HG02938 (cell line): ENCODE data around the gene GTPBP10.
A peak's percentile ranks its signal among the peaks of the same experiment; 100 is the strongest.
"Not testable (repeated sequence)": the region's sequence is repeated elsewhere in the genome, so short reads cannot be mapped to it uniquely, and the experiment has no call there.

Experiments used
- ATAC-seq: cut with Tn5 transposase; IDR thresholded peaks from one replicate; pipeline ENCODE4 v1.9.1; 2021; ENCODE audit warnings: mild to moderate bottlenecking, moderate library complexity; ENCODE audit not compliant: unreplicated experiment

The GTPBP10 gene, protein sequence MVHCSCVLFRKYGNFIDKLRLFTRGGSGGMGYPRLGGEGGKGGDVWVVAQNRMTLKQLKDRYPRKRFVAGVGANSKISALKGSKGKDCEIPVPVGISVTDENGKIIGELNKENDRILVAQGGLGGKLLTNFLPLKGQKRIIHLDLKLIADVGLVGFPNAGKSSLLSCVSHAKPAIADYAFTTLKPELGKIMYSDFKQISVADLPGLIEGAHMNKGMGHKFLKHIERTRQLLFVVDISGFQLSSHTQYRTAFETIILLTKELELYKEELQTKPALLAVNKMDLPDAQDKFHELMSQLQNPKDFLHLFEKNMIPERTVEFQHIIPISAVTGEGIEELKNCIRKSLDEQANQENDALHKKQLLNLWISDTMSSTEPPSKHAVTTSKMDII

DNA sequence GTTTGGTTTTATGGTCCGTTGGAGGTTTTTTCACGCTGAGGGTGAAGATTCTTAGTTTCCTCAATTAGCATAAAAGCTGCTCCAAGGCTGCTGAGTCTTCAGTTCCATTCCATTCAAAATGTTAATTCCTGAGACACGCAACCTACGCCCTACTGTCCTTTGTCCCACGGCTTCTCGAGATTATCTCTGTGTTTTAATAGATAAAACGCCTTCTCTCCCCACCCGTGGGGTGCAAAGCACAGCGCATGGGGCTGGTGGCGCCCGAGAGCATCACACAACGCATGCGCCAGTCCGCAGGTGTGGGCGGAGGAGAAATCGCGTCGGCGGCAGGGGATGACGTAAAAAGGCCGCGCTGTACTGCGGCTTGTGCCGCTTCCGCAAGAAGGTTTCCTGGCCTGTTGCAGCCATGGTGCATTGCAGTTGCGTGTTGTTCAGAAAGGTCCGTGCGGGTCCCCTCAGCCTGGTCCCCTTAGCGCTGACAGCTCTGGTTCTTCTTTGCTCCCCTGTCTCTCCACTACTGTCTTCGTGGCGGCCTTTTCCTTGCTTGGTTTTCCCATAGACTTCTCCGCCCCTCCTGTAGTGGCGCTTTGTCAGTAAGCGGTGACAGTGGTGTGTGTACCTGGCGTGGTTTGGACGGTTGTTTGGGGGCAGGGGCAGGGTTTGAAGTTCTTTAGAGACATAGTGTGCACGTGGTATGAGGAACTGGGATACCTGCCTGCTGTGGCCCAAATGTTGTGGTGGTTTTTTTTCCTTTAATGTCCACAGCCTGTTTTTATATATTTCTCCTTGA is at the start of gene GTPBP10:
GTPBP10 (plus strand) TSS at position 381 of the 790 bp plus-strand sequence; CDS start at position 407, 26 bp downstream.
- ATAC-seq: peak; percentile 93

DNA sequence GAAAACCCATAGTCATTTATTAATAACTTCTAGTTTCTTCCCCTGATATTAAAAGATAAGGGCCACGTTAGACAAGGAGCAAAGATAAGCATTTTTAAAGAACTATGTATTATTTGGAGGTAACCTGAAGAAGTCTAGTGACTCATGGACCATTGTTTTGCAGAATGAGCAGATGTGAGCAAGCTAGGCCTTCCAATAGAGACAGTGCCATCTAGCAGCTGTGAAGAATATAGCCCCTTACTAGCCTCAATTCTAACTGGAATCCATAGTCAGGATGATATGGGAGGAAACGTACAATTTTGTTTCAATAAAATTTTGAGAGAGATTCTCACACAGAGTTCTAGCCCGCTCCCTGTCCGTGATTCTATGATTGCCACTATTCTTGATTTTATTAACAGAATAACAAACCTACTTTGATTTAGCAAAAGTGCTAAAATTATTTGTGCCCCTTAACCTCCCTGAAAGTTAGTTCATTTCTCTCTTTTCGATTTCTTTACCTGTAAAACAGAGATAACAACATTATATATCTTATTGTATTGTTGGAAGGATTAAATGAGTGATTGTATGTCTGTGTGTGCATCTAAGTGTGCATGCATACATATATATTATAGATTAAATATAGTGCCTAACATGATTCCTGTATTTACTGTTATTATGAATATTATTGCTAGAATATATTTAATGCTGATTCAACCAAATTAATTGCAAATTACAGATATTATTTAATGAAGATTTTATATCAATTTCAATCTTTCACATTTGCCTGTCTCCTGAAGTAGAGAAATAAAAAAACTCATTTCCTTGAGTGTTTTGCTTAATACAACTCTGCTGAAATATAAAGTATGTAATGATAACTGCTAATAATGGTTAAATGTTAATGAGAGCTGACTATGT is 48.1 kb upstream of the GTPBP10 start:
- peak; percentile 81 for ATAC-seq

DNA sequence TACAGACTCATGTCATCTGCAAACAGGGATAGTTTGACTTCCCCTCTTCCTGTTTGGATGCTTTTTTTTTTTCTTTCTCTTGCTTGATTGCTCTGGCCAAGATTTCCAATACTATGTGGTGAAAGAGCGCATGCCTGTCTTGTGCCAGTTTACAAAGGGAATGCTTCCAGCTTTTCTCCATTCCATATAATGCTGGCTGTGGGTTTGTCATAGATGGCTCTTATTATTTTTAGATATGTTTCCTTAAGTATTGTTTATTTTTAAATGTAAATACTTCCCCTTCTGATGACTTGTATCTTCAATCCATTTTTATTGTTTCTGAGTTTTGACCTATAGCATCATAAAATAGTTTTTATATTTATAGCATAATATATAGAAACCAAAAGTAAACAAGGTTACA is 43.3 kb upstream of the GTPBP10 start:
- no peak for ATAC-seq

DNA sequence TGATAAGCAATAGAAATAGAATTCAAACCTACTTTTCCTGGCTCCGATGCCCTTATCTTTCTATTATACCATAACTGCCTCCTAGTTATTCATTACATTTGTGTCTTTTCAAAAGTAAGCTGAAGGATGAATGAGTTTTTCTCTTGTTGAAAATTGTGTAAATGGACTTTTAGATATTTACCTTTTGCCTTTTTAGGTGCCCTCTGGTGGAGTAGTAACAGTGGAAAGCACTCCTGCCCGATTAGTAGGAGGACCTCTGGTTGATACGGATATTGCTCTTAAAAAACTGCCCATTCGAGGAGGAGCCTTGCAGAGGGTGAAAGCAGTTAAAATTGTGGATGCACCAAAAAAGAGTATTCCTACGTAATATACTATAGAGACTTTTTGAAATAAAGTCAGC is 36.6 kb upstream of the GTPBP10 start:
- no peak for ATAC-seq

DNA sequence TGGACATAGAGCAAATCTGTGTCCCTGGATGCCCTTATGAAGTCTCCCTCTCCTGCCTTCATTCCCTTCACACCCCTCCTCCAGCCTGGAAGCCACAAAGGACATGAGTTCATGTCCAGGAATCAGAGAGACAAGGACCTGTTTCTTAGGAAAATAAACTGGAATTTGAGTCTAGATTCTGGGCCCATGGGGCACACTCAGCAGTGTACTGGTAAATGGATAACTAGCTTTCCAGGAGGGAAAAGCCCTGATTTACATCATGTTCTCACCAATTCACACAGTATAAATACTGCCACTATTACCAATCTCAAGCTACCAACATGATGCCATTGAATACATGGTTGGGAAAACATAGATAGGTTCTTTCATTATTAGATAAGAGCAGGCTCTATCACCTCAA is 35.3 kb upstream of the GTPBP10 start:
- no peak for ATAC-seq

DNA sequence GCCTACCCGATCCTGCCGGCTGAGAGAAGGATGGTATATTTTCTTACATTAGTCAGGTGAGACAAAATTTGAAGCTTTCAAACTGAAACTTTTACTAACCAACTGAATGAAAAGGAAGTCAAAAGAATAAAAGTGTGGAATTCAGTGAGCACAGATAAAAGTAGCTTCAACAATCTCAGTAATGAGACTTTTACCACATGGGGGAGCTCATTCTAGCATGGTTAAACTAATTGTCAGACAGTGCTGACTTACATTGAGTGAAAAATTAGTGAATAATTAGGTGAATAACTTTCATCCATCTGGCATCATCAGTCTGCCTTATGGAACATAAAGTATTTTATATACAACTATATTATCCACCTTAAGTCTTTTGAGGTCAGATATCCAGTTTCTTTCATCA is 33.8 kb upstream of the GTPBP10 start:
- no peak for ATAC-seq

DNA sequence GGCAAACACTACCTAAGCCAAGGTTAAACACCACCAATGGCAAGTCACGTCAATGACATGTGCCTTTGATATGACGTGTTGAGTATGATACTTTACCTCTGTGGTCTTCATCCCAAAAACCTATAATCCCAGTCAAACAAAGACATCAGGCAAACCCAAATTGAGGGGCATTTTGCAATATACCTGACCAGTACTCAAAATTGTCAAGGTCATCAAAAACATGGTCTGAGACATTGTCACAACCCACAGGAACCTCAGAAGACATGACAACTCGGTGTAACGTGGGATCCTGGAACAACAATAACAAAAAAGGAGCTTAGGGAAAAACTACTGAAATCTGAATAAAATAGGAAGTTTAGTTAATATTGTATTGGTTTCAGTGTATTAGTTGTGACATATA is 32.6 kb upstream of the GTPBP10 start:
- no peak for ATAC-seq

DNA sequence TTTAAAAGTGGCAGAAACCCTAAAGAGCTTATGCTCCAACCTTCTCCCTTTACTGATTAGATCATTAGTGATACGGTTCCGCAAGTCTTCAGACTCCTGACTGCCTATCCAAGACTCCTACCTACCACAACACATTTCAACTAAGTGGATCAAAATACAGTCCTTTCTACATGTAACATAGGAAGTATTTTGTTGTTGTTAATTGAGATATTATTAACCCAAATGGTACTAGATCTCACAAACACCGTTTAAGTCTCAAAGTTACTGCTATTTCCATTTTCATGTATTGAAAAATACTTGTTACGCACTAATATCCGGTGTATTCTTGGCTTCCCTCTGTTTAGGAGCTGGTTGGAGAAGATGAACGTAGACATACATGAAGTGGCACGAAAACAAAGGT is 26.5 kb upstream of the GTPBP10 start:
- no peak for ATAC-seq

DNA sequence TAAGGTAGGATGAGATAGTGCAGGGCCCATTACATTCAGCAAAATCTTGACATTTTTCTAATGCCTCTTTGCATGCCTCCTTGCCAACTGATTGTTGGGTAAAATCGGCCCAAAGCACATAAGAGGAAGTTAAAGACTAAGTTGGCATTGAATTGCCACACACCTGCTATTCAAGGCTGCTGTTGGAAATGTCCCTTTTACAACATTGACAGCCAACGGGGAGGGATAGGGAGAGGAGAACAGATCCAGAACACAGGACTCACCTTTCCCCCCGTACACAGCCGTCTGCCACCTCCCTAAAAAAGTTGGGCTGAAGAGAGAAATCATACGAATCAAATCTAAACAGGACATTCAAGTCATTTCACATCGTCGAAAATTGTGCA is 26.1 kb upstream of the GTPBP10 start:
- ATAC-seq: no peak

DNA sequence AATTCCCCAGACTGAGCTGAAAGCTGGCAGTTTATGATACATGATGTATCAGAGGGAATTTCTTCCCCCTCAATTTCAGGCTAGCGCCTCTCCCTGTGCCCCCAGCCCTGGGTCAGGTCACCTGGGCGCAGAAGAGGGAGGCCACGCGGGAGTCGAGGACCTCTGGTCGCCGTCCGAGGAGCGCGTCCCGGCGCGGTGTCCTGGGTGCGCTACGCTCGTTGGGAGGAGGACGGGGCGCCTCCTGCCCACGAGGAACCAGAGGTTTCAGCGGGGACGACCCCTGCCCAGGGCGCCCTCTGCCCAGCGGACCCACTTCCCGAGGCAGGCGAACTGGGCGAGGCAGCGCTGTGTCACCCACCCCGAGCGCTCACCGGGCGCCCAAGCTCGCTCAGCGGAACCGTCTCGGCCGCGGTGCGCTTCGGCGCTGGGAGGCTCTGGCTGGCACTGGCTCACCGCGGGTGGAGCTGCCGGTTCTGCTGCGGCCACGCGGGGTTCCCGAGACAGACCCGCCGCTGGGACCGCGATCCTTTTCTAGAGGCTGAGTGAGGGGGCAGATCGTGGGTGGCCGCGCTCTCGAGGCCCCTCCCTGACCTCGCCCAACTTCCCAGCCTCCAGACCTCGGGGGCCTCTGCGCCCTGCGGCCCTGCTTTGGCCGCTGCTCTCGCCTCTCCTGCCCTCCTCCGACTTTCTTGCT is 25.6 kb upstream of the GTPBP10 start, which contains the start of gene FAM237B:
FAM237B (minus strand) TSS at position 504 of the 694 bp plus-strand sequence. CDS start 1,556 bp downstream, outside the sequence.
- no peak for ATAC-seq

DNA sequence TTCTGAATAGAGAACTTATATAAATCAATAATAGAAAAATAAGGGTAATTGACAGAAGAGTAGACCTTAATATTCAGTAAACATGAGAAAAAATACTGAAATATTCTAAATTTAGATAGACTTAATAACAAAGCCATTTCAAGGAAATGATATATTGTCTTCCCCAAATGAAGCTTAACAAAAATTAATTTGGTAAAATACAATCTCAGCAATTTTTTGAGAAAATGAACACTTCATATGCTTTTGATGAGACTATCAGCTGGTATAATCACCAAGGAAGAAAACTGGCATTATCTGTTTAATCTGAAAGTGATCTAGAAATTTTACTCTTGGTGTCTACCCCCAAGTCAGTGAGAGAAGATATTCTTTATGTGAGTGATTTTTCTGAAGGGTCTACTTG is 23.7 kb upstream of the GTPBP10 start:
- no peak for ATAC-seq

DNA sequence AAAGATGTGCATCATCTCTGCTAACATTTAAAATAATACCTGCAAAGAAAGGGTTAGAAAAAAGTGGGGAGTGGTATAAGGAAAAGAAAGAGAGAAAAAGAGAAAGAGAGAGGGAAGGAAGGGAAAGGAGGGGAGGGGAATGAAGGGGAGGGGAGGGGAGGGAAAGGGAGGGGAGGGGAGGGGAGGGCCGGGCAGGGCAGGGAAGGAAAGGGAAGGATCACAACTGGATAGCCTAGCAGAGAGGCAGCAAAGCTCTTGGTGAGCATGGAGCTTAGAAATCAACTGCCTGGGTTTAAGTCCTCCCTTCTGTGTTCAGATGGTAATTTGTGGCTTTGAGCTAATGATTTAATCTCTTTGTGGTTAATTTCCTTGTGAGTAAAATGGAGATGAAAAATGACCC is 20.0 kb upstream of the GTPBP10 start:
- ATAC-seq: no peak

DNA sequence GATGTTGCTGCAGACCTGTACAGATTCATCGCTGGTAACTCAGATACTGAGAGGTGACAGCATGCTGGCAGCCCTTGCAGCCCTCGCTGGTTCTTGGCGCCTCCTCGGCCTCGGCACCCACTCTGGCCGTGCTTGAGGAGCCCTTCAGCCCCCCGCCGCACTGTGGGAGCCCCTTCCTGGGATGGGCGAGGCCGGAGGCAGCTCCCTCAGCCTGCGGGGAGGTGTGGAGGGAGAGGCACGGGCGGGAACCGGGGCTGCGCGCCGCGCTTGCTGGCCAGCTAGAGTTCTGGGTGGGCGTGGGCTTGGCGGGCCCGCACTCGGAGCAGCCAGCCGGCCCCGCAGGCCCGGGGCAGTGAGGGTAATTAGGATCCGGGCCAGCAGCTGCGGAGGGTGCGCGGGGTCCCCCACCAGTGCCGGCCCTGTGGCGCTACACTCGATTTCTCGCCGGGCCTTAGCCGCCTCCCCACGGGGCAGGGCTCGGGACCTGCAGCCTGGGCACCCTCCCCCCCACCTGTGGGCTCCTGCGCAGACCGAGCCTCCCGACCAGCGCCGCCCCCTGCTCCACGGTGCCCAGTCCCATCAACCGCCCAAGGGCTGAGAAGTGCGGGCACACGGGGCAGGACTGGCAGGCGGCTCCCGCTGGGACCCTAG is 12.2 kb upstream of the GTPBP10 start:
- no peak for ATAC-seq

DNA sequence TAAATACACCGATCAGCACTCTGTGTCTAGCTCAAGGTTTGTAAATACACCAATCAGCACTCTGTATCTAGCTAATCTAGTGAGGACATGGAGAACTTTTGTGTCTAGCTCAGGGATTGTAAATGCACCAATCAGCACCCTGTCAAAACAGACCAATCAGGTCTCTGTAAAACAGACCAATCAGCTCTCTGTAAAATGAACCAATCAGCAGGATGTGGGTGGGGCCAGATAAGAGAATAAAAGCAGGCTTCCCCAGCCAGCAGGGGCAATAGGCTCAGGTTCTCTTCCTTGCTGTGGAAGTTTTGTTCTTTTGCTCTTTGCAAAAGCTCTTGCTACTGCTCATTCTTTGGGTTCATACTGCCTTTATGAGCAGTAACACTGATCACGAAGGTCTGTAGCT is 11.6 kb upstream of the GTPBP10 start:
- not testable (repeated sequence) for ATAC-seq

DNA sequence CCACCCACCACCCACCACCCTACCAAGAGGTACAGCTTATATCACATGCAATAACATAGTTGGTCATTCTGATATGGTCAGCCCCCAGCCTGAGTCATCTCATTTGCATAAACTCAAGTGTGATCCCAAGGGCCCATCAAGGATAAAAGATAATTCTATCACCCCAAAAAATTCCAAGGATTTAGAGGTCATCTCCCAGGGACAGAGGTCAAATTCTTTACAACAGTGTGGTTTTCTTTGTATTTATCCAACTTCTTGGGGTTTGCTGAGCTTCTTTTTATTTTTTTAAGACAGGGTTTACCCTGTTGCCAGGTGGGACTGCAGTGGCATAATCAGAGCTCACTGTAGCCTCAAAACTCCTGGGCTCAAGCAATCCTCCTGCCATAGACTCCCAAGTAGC is 9.4 kb upstream of the GTPBP10 start:
- no peak for ATAC-seq

DNA sequence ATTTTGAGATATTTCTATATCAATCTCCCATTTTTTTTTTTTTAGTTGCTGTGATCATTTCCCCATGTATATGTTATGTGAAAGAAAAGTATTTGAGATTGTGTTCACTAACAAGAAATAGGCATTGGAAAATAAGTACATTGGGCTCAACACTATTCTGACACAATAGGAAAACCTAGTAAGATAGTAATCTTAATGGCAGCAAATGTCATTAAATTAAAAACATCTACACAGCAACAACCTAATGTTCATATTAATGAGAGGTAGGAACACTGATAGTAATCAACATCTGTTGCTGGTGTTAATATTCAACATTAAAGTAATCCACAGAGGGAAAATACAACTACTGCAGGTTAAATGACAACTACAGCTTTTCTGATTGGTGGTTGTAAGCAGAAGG is 1.5 kb upstream of the GTPBP10 start:
- ATAC-seq: no peak

DNA sequence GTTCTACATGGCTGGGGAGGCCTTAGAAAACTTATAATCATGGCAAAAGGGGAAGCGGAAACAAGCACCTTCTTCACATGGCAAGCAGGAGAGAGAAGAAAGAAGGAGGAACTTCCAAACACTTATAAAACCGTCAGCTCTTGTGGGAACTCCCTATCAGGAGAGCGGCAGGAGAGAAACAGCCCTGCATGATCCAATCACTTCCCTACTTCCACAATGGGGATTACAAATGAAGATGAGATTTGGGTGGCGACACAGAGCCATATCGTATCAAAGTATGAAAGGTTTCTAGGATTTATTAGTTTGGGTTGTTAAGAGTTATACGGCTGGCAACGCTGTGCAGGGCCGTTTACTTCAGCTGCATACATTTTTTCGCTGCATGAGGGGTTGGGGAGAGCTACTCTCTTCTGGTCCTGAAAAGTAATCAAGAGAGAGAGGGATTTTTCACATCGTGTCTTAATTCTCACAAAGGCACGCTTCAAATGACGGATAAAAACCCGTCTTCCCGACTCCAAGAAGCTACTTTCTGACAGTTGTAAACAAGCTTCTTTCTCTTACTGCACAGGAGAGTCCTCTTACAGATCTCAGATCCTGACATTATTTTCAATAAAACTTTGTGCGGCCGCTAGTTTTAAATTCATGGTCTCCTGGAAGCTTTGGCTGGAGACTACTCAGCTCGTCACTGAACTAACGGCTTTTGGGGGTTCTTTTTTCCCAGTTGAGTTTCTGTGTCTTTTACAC is 751 bp upstream of the GTPBP10 start:
- peak; percentile 22 for ATAC-seq

DNA sequence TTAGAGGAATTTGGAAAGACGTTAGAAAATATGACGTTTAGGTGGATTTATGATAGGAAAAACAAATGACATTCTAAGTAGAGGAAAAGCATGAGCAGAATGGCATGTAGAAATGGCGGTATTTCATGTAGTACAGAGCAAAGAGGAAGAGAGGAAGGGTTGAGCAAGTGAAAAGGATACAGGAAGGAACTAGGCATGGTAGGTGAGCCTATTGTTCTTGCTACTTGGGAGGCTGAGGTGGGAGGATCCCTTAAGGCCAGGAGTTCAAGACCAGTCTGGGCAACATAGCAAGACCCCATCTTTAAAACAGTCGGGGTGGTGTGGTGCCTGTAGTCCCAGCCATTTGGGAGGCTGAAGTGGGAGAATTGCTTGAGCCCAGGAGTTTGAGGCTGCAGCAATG is 1.2 kb downstream of the GTPBP10 start:
- no peak for ATAC-seq

DNA sequence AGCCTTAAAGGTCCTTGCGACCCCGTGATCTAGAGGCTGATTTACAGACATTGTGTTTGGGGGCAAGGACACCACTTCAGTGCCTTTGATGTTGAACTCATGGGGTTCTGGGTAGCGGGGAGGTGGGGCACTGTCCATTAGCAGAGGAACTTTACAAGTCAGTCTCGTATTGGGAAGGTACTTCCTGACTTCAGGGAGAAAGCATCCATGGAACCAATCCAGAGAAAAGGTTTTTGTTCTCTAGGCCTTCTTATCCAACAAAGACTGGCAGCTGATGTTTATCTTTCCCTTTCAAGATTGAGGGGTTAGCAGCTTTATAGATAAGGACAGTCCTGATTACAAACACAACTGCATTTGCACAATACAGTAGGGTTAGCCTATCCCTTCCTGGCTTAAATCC is 2.8 kb downstream of the GTPBP10 start:
- ATAC-seq: no peak
